ENCODE measurements around the gene RAD51B.

DNA sequence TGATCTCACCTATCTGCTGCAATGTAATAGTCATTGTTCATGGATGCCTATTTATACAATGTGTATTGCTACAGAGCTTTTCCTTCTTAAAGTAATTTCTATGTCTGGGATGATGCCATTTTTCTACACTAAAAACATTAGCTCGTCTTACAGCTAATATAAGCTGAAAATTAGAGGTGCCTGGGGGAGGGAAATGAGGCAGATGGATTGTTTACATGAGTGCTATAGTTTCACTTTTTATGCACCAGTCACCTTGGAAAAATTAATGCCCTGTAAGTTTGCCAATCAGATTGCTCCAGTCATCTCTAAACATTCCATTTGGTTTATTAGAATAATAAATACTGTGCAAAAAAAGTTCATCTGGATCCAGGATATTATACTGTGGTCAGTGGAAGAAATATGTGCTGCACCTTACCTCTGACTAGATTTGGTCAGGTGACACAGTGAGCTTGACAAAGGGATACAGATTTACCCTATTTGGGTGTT lies 436.2 kb downstream of the RAD51B start:
- TF ChIP-seq, protein P1, sequence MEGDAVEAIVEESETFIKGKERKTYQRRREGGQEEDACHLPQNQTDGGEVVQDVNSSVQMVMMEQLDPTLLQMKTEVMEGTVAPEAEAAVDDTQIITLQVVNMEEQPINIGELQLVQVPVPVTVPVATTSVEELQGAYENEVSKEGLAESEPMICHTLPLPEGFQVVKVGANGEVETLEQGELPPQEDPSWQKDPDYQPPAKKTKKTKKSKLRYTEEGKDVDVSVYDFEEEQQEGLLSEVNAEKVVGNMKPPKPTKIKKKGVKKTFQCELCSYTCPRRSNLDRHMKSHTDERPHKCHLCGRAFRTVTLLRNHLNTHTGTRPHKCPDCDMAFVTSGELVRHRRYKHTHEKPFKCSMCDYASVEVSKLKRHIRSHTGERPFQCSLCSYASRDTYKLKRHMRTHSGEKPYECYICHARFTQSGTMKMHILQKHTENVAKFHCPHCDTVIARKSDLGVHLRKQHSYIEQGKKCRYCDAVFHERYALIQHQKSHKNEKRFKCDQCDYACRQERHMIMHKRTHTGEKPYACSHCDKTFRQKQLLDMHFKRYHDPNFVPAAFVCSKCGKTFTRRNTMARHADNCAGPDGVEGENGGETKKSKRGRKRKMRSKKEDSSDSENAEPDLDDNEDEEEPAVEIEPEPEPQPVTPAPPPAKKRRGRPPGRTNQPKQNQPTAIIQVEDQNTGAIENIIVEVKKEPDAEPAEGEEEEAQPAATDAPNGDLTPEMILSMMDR (optimal IDR thresholded peaks at IDR 0.05 in 1 of 3, IDR thresholded peaks at IDR 0.05 in 1 of 3, conservative IDR thresholded peaks at IDR 0.05 in 1 of 3; ENCODE audit: extremely low read depth in 1 of 3, insufficient read depth in 2 of 3, low read length in 3 of 3): no peak
- TF ChIP-seq EZH2 (IDR thresholded peaks at IDR 0.05; ENCODE audit: low read length): no peak

All from keratinocyte (primary cell).